ENCODE data around the gene SGIP1. TPM values are rescaled to one million over a fixed set of nuclear protein-coding genes. Genes with fewer than 3 reads are reported as not detected.

Gene SGIP1
- total and polyA plus RNA-seq, 2 of the 4 experiments (the other 2 are of a cell fraction): 27.1 to 42.7 TPM

- H2AK9ac ChIP-seq (replicated peaks; ENCODE audit: low read depth, low read length, poor library complexity): no peak overlapping the region
- H3K4me3 ChIP-seq (ENCODE audit: insufficient read depth, low read depth, low read length): no peak overlapping the region
- H2AFZ ChIP-seq (replicated peaks; ENCODE audit: low read length, poor library complexity): no peak overlapping the region
- H3K36me3 ChIP-seq (ENCODE audit: control insufficient read depth, insufficient read depth, low read length): no peaks in the 10 kb centered on the region
- no peaks in the 10 kb centered on the region for H3K4me1 ChIP-seq (ENCODE audit: control insufficient read depth, insufficient read depth, low read length)
- H3K9me1 ChIP-seq (ENCODE audit: insufficient read depth, low read length): no peaks in the 10 kb centered on the region
- H3K4me2 ChIP-seq (ENCODE audit: low read depth, low read length): no peak overlapping the region
- dilution Hi-C loops (cut with HindIII; ENCODE audit: low sequenced_read_pairs, unreplicated experiment): no loop called here
- no CpG with 5 or more reads among the region's 5 CpGs for WGBS, 2 experiments (ENCODE audit: extremely low coverage in 2 of 2, insufficient read length in 1 of 2)
- no peak overlapping the region for H2BK15ac ChIP-seq (ENCODE audit: low read depth, low read length)
- in situ Hi-C loops (cut with MboI; ENCODE audit: low sequenced_read_pairs): no loop called here
- H2BK120ac ChIP-seq (ENCODE audit: low read depth, low read length): no peak overlapping the region
- no peak overlapping the region for H3K23ac ChIP-seq (ENCODE audit: low read depth, low read length)
- H4K5ac ChIP-seq (ENCODE audit: low read depth, low read length): no peak overlapping the region
- H4K8ac ChIP-seq (ENCODE audit: low read depth in 2 of 2, low read length in 2 of 2): no peak overlapping the region
- no peaks in the 10 kb centered on the region for H3K27me3 ChIP-seq (ENCODE audit: control insufficient read depth, insufficient read depth, low read length)
- intact Hi-C loops (cut with micrococcal nuclease): loop anchor here (1.0 kb wide), 1 partner anchor 399 kb away; no protein-coding TSS in a partner anchor
- no peak overlapping the region for H3K4ac ChIP-seq (ENCODE audit: low read depth, low read length)
- no peaks in the 10 kb centered on the region for H4K20me1 ChIP-seq (ENCODE audit: insufficient read depth, low read length)
- no peak overlapping the region for H3K9ac ChIP-seq (ENCODE audit: low read depth, low read length)
- H3K9me3 ChIP-seq (ENCODE audit: control insufficient read depth, insufficient read depth, low read length): no peaks in the 10 kb centered on the region
- no TSS peak for BruUV-seq (replicated peaks)
- H3K56ac ChIP-seq (ENCODE audit: extremely low read depth, insufficient read depth, low read length): no peak overlapping the region
- POLR2A ChIA-PET (ENCODE audit: unreplicated experiment): no interaction called here
- no peak overlapping the region for H4K91ac ChIP-seq (ENCODE audit: insufficient read depth, low read depth, low read length)
- no peak overlapping the region for H2AK5ac ChIP-seq (ENCODE audit: low read depth, low read length)
- H3K14ac ChIP-seq (replicated peaks; ENCODE audit: low read depth, low read length): no peak overlapping the region
- no peak overlapping the region for H2BK20ac ChIP-seq (ENCODE audit: low read depth, low read length)
- CTCF ChIA-PET: no interaction called here
- H3K79me1 ChIP-seq (ENCODE audit: low read depth in 1 of 2, low read length in 2 of 2): no peaks in the 10 kb centered on the region
- DNase-seq (no peak), ATAC-seq (ENCODE audit: low read depth) (no peak)
- no peak overlapping the region for H3K27ac ChIP-seq (ENCODE audit: insufficient read depth, low read length)
- no peak overlapping the region for H3K18ac ChIP-seq (ENCODE audit: low read depth, low read length)
- no peak overlapping the region for H2BK5ac ChIP-seq (ENCODE audit: low read depth, low read length, poor library complexity, severe bottlenecking)
- TF ChIP-seq CHD1 (IDR thresholded peaks at IDR 0.05; ENCODE audit: low read depth, low read length) (no peak), POLR2A (IDR thresholded peaks at IDR 0.05; ENCODE audit: low read depth, low read length) (no peak), ELK1 (IDR thresholded peaks at IDR 0.05; ENCODE audit: borderline replicate concordance, low read depth, low read length) (no peak), MAZ (IDR thresholded peaks at IDR 0.05; ENCODE audit: borderline replicate concordance, low read depth, low read length) (no peak), BHLHE40 (IDR thresholded peaks at IDR 0.05; ENCODE audit: low read depth, low read length) (no peak), NFE2L2 (IDR thresholded peaks at IDR 0.05; ENCODE audit: low read depth, low read length) (no peak), RFX5 (IDR thresholded peaks at IDR 0.05; ENCODE audit: low read depth, low read length) (no peak), MAFK (IDR thresholded peaks at IDR 0.05; ENCODE audit: low read depth, low read length) (no peak), RCOR1 (IDR thresholded peaks at IDR 0.05; ENCODE audit: insufficient replicate concordance, low read length) (no peak), MXI1 (IDR thresholded peaks at IDR 0.05; ENCODE audit: borderline replicate concordance, low read depth, low read length) (no peak), FOS (IDR thresholded peaks at IDR 0.05; ENCODE audit: low read depth, low read length) (no peak), CEBPB (IDR thresholded peaks at IDR 0.05; ENCODE audit: low read depth, low read length) (no peak)
- TF ChIP-seq, protein P1, sequence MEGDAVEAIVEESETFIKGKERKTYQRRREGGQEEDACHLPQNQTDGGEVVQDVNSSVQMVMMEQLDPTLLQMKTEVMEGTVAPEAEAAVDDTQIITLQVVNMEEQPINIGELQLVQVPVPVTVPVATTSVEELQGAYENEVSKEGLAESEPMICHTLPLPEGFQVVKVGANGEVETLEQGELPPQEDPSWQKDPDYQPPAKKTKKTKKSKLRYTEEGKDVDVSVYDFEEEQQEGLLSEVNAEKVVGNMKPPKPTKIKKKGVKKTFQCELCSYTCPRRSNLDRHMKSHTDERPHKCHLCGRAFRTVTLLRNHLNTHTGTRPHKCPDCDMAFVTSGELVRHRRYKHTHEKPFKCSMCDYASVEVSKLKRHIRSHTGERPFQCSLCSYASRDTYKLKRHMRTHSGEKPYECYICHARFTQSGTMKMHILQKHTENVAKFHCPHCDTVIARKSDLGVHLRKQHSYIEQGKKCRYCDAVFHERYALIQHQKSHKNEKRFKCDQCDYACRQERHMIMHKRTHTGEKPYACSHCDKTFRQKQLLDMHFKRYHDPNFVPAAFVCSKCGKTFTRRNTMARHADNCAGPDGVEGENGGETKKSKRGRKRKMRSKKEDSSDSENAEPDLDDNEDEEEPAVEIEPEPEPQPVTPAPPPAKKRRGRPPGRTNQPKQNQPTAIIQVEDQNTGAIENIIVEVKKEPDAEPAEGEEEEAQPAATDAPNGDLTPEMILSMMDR (conservative IDR thresholded peaks at IDR 0.05; ENCODE audit: low read depth, low read length): no peak
- TF ChIP-seq, protein P2, sequence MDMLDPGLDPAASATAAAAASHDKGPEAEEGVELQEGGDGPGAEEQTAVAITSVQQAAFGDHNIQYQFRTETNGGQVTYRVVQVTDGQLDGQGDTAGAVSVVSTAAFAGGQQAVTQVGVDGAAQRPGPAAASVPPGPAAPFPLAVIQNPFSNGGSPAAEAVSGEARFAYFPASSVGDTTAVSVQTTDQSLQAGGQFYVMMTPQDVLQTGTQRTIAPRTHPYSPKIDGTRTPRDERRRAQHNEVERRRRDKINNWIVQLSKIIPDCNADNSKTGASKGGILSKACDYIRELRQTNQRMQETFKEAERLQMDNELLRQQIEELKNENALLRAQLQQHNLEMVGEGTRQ (IDR thresholded peaks at IDR 0.05; ENCODE audit: low read depth, low read length): no peak
Observed at GRCh38 chr1:66791621-66792610, 258.0 kb downstream of the SGIP1 start.

All from IMR-90 (cell line).